HG03571 (cell line): ENCODE data around the gene OTOS.

Experiments used
- ATAC-seq: cut with Tn5 transposase; IDR thresholded peaks from one replicate; pipeline ENCODE4 v1.9.1; 2021; ENCODE audit not compliant: unreplicated experiment

The OTOS gene

GRCh38 chr2:240137596-240138253, 2.7 kb downstream of the OTOS start:
- ATAC-seq = no peak

DNA sequence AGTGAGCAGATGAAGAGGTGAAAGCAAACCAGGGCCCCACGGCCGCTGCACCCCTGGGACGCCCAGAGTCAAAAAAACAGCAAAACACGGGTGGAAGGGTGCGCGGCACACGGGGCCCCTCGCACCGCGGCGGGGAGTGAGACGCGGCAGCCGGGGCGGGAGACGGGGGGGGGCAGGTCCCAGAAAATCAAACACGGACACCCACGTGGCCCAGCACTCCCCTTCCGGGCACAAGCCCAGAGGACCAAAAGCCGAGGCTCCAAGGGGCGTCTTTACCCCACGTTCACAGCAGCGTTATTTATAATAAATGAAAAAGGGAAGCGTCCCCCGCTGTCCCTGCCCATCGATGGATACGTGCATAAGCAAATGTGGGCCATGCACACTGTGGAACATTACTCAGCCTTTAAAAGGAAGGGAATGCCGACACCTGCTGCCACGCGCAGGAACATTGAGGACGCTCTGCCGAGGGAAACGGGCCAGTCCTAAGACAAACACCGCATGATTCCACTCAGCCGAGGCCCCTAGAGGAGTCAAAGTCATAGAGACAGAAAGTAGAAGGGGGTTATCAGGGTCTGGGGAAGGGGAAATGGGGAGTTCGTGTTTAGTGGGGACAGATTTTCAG, 3.7 kb downstream of the OTOS start:
- no peak for ATAC-seq

DNA sequence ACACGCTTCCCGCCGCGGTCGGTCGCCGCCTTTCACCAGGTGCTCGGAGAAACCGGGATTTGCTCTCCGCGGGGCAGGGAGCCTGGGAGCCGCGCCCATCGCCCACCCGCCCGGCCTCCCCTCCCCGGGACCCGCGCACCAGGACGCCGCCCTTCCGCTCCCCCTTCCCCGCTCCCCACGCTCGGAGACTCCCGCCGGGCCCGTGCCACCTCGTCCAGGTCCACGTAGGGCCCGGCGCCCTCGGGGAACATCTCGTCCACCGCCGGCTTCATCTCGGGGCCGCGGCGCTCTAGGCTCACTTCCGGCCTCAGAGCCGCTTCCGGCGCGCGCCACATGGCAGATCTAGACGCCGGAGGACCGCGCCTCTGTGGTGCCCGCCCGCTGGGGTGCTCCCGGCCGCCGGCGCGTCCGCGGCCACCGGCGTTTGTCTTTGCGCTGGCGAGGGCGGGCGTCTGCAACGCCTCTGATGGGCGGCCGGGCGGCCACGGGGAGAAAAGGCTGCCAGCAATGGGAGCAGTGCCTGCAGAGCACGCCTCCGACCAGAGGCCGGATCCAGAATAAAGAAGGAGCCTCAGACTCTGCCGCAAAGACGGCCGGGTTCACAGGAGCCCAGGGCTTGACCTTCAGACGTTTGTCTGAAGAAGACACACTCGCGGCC, 4.3 kb downstream of the OTOS start, which contains the start of gene COPS9:
COPS9 (minus strand) TSS at position 293 of the 658 bp plus-strand sequence; CDS start at position 272, 21 bp downstream.
- ATAC-seq = peak; percentile 94

GRCh38 chr2:240135706-240136012, 4.8 kb downstream of the OTOS start:
- ATAC-seq = peak; percentile 25

DNA sequence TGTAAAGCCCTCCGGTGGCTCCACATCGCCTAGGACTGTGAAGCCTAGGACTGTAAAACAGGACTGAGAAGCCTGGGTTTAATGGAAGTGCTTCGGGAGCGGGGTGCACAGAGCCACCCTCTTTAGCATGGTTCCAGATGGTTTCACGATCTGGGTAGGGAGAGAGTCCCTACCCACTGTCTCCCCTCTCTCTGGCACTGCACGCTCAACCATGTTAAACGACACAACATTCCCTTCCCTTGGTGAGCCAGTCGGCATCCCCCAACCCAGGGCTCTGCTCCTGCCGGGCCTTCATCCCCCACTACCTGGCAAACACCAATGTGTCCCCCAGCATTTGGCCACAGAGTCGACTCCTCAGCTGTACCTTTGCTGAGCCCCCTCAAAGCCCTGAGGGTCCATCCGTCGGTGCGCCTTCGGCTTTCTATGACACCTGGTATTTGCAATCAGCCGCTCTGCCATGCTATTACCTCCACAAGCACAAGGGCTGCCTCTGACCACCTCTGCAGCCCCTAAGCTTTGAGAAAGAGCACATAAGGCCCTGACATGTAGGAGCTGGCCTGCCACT, 5.4 kb downstream of the OTOS start:
- ATAC-seq = no peak

DNA sequence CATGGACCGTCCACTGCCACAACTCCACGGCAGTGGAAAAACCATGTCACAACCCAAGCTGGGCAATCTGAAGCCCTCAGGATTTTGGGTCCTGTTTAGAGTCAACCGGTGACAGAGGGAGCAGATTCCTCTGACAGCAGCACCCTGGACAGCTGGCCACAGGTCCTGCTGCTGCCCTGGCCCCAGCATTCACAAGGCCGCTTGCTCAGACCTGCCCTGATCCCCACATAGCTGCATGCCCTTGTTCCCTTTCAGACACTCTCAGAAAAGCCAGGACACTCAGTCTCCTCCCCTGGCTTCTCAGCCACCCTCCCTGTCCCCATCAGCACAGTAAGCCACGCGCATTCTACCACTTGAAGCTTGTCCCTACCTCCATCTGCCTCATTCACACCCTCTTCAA, 6.0 kb downstream of the OTOS start:
- no peak for ATAC-seq

DNA sequence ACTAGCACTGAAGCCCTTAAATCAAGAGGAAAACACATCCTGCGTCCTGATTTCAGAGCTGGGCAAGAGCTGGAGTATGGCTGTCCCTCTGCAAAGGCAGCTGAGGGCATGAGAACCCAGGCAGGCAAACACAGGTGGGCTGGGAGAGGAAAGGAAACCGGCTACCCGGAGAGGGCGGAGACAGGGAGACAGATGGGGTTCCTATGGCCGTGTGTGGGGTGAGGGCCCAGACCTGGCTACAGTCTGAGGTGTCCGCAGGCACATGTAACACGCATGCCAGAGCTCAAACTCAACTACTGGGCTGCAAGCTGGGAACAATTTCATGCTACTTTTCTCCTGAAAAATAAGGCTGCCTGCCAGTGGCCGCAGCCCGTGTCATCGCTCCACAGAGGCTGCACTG, 7.1 kb downstream of the OTOS start:
- no peak for ATAC-seq

- ATAC-seq = no peak
Observed at GRCh38 chr2:240132651-240132980, 7.8 kb downstream of the OTOS start.

DNA sequence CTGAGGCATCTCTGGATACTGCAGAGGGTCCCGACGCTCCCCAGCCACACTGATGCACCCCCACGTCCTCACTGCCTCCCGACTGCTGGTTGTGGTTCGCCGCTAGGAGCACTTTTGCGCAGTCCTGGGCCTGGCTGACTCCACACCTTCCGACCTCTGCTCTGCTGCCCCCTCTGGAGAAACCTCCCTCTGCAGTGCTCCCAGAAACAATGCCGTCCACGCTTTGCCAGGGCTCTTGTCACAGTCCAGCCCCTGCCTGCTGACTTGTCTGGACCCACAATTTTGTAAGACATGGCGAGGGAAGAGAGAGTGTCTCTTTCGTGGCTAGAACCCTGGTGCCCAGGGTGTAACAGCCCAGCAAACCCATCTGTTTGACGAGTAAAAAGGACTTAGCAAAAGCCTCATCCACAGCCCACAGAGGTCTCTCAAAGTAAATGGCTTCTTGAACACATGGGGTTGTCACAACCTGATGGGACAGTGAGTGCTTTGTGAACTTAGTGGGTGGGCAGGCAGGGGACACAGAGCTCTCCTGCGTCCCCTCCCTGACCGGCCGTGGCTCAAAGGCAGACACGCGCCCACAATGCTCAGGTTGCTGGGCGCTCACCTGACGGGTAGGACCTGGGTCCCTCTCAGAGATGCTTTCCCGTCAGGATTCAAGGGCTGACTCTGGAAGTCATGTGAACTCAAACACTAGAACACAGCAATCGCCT, 8.4 kb downstream of the OTOS start:
- ATAC-seq = no peak

GRCh38 chr2:240131296-240131695, 9.2 kb downstream of the OTOS start:
- no peak for ATAC-seq

- no peak for ATAC-seq
Observed at GRCh38 chr2:240130393-240131195, 9.9 kb downstream of the OTOS start.

- no peak for ATAC-seq
Observed at GRCh38 chr2:240129731-240130392, 10.6 kb downstream of the OTOS start.

GRCh38 chr2:240129311-240129710, 11.1 kb downstream of the OTOS start:
- ATAC-seq = no peak

DNA sequence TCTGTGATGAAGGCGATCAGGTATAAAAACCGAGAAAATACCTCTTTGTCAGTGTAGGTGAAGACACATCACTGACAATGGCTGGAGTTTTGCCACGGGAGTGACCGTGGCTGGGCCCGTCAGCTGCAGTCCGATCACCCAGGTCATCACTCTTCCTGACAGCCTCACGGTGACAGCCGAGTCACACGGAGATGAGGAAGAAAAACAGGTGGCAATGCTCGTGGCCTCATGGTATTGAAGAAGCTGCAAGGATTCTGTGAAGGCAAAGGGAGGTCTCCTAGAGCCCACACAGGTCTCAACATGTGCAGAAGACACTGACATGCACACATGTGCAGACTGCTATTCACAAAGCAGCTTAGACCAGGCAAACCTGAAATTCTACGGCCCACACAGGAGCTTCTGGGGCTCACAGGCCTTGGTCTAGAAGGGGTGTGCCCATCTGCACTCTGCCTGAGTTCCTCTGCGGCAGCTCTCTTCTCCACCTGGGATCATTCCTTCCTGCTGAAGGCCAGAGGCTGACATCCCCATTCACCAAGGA, 11.8 kb downstream of the OTOS start:
- ATAC-seq = no peak

DNA sequence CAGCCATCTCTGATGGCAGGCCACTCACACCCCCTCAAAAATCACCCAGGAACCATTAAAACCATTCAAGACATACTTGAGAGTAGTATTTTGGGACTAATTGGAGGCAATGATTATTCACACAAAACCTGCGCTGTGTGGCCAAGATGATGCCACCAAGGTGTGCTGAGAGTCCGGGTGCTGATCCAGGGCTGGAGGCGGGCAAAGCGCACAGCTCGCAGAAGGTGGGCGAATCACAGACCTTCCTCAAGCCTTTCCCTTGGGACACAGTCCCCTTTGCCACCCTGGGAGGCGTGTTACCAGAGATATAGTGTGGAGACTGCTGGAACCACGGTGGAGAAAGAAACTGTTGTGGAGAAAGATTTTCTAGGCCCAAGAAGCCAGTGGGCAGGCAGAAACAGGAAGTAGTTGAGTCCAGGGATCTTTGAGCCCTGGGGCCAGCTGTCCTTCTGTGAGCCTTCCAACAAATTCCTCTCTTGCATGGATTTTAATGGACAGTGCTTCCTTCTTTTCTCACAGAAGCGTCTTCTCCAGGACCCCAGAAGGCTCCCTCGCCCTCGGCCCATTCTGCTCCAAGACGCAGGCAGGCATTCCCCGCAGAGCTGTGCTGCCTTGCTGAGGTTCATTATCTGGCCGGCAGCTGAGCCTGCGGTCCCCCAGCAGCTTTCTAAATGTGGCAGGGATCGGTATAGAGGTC, 12.4 kb downstream of the OTOS start:
- ATAC-seq = no peak

DNA sequence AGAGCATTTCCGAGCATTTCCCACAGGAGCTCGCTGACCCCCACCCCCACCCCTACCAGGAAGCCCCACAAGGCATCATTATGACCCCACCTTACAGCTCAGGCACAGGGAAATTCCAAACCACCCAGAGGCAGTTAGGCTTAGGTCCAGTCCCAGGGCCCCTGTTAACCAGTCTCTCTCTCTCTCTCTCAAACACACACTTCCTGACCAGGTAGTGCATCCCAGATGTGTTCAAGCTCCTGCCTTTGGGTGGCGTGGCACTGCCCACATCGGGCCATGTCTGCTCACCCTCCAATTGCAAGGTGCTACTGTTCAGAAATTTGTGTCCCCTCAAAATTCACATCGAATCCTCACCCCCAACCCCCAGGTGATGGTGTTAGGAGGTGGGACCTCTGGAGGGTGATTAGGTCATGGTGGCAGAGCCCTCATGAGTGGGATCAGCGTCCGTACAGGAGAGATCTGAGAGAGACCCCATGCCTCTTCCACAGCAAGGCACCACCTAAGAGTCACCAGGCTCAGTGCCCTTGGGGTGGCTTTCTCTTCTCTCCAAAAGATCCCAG, 13.2 kb downstream of the OTOS start:
- no peak for ATAC-seq

DNA sequence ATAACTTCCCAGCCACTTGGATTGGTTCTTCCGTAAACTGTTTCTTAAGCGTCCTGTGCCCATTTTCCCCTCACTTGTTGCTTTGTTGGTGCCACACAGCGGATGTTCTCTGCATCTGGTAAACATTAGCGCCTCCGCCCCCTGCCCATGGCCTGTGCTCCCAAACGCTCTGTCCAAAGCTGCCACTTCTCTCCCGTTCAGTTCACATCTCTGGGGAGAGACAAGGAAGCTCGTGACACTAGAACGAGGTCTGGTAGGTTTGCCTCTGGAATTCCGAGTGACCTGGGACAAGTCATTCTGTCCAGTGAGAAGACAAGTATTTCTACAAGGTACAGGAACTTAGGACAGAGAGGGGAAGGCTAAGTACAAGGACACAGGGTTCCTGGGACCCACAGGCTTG, 13.7 kb downstream of the OTOS start:
- no peak for ATAC-seq

DNA sequence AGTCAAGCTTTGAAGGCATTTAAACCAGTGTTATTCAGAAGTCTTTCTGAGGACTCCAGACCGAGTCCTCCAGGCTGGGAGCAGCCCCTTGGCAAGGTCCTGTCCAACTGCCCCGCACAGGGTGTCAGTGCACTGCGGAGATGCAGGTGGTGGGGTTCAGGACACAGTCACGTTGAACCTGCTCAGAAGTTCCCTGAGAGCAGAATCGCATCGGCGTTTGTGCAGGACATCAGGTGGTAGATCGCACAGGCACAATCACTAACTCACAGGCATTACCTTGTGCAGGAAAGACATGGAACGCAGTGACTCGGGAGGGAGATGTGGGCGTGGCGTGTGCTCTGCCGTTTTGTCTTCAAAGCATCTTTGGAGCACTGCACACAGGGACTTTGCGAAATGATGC, 14.7 kb downstream of the OTOS start:
- no peak for ATAC-seq

DNA sequence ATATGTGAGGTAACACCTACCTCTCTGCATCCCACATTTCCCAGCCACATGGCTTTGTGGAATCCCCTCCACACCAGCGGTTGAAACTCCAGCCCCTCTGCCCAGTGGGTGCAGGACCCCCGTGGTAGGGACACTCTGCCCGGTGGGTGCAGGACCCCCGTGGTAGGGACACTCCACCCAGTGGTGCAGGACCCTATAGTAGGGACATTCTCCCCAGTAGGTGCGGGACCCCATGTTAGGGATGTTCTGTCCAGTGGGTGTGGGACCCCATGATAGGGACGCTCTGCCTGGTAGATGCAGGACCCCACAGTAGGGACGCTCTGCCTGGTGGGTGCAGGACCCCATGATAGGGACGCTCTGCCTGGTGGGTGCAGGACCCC, 15.8 kb downstream of the OTOS start:
- no peak for ATAC-seq
